NCI-H1105 treated with DMSO at 0.1 percent for 48 hours (cell line): ENCODE measurements around the gene ORC6.

ENCODE experiments used
- DNase-seq: peaks from one replicate; lab custom pipeline; 2025; lab: John Stamatoyannopoulos, UW

Gene ORC6

DNA sequence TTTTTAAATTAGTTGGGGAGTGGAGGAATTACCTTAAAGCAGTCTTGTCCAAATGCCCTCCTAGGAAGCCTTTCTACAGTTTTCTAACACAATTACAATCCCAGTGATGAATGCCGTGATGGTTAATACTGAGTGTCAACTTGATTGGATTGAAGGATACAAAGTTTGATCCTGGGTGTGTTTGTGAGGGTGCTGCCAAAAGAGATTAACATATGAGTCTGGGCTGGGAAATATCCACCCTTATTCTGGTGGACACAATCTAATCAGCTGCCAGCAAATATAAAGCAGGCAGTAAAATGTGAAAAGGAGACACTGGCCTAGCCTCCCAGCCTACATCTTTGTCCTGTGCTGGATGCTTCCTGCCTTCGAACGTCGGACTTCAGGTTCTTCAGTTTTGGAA is 12.2 kb downstream of the ORC6 start:
- no peak for DNase-seq

DNA sequence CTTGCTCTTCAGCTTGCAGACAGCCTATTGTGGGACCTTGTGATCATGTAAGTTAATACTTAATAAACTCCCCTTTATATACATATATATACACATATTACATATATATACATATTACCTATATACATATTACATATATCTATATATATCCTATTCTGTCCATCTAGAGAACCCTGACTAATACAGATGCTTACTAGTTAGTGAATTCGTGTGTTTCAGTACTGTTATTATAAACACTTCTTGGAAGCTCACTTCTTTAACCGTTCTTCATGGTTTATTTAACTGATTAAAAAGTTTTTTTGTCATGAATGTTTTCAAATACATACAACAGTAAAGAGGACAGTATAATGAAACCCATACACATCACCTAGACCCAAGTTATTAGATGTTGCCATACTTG is 12.6 kb downstream of the ORC6 start:
- no peak for DNase-seq

DNA sequence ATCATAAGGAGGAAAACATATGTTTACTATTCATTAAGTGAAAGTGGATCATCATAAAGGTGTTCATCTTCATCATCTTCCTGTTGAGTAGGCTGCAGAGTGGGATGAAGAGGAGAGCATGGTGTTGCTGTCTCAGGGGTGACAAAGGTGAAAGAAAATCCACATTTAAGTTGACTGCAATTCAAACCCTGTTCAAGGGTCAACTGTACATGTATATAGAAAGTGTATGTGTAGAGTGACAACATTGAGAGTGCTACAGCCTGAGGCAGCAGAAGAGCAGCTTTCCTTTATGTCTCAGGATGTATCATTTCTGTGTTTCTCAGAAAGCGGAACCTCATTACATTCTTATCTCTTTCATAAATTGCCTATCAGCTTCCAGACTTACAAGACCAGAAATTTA is 17.2 kb downstream of the ORC6 start:
- DNase-seq, result no peak

DNA sequence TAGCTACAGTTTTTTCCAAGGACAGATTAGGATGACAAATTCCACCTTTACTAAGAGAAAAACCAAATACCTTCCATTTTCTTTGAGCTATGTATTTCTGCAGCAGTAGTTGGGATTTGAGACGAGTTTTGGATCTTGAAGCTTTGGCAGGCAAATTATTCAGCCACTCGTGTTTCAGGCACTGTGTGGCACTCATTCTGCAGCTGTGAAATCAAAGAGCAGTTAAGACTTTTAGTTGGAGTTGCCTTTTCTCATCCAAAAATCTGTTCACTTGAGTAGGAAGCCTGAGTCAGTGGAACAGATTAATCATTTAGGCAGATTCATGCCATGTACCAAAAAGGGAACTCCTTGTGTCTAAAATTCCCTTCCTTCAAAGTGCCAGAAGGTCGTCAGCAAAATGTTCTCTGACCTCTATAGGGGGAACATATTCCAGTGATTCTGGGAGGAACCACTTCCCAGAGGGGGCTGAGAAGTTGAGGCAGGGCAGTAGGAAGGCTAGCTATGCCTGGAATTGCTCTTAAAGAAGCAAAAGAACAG is 20.1 kb downstream of the ORC6 start:
- DNase-seq, result no peak

DNA sequence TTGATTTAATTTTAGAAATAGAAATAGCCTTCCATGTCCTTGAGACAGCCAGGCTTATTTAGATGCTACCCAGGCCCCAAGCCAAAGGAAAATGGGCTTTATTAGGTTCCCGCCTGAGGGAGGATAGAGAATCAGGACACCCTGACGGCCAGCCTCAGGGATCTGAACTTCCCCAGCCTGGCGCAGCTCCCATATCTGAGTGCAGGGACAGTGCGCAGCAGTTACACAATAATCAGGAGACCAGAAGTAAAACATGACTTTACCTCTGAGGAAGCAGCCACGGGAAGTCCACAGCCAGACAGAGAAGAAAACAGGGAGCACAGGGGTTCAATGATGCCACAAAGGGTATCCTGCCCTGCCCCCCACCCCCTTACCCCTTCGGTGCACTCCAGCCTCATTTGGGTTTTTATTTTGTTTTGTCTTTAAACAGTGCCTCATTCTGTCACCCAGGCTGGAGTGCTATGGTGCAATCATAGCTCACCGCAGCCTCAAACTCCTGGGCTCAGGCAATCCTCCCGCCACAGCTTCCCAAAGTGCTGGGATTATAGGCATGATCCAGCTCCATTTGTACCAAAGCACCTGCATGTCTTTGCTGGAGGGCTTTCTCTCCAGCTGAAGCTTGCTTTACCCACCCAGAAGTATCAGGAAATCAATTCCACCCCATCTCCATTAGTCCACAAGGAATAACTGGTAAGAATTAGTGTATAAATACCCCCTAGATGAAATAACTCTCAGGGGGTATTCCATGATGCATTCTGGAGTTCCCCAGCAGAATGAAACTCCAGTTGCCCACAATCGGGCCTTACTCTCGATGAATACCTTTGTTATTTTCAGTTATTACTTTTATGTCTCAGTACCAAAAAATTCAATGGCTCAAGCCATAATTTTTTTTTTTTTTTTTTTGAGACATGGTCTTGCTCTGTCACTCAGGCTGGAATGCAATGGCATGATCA is 21.9 kb downstream of the ORC6 start:
- no peak for DNase-seq

DNA sequence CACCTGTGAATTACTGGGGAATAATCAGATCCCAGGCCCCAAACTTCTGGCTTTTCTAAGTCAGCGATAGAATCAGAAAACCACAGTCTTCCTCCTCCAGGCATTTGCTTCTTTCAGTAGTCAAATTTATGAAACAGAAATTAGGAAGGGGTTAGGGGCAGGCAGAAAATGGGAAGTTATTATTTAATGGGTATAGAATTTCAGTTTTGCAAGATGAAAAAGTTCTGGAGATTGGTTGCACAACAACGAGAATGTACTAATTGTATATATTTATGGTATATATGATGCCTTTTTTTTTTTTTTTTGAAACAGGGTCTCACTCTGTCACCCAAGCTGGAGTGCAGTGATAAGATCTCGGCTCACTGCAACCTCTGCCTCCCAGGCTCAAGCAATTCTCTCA is 23.5 kb downstream of the ORC6 start:
- DNase-seq, result no peak

DNA sequence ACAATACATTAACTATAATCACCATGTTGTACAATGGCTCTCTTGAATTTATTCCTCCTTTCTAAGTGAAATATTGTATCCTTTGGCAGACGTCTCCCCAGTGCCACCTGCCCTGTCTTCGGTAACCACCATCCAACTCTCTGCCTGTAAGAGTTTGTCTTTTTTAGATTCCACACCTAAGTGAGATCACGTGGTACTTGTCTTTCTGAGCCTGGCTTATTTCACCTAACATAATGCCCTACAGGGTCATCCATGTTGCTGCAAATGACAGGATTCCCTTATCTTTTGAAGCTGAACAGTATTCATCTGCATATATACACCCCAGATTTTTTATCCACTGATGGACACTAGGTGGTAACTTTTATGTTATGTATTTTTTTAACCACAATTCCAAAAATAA is 24.2 kb downstream of the ORC6 start:
- DNase-seq, result peak; percentile 81

DNA sequence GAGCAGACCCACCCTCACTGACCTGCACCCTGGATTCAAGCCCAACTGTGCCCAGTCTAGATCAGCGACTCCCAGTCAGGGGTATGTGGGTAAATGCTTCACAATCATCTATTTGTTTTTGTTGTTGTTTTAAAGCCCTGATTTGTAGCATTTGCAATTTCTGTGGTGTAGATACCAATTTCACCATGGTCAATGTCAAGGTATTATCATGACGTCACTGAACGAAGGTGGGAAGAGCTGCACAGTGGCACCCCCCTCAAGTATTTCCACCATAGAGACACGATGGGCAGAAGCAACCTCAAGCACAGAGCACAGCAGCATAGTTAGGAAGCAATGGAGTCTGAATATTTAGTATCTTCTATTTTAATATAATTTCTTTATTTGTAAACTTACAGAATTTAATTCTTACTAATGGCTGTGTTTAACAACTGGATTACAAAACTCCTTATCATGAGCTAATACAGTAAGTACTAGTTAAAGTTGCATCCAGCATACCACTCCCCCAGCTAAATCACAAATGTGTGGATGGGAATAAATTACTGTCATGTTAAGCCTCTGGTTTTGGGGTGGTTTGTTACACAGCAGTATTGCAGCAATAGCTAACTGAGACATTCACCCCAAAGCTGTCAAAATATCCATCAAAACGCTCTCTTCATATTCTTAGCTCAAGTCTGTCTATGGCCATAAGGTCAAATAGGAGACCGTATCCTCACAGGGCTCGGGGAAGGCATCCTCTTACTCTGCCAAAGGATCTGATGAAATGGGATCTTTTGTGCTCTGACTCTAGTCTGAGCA is 25.5 kb downstream of the ORC6 start:
- DNase-seq, result no peak

DNA sequence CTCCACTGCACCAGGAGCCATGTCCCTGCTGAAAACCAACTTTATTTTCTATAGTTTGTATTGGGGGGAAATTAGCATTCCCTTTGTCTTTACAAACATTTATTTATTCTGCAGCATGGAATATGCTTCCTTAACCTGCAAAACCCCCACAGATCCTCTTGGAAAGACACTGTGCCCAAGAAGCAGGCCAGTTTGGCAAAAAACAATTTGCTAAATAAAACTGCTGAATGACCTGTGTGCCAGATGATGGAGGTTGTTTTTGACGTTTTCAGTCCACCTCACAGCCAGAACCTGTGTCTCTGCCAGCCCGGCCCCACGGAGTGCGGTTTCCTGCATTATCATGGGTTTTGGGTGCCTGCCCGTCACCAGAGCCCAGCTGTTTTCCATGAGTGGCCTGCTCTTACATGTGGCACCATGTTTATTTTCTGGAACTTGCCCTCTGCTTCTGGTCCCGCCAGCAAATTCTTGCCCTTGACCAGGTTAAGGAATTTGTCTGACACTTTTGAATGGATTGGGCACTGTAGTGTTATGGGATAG is 26.4 kb downstream of the ORC6 start:
- no peak for DNase-seq

DNA sequence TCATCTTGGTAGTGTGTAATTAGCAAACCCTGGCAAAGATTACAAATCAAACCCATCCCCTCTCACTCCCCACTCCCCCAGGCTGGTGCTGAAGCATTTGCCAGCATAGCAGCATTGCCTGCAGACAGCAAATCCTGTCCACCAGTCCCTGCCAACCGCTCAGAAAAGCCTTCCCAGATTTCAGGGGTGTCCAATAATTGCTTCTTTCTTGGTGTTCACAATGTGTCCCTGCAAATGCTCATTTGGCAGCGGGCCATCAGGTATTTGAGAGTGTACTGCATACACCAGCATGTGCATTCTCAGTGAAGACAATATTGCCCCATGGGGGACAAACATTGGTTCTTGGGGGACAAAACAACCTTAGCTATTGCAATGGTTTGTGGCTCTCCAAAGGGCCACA is 28.2 kb downstream of the ORC6 start:
- DNase-seq, result no peak

DNA sequence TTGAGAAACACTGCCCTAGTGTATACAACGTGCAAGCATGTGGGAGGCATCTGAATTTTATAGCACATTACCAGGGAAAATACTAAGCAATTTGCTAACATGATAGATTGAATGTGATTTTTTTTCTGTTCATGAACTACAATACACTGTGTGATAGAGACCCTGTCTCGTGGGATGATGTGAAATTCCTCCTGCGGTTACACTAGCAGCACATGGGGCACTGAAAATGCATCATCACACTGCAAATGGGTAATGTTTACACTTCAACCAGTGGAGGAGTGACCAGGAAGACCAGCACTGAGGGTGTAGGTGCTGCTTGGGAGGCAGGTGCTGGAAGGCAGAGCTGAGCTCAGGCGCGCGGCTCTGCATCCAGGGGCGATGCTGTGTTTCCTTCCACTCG is 28.8 kb downstream of the ORC6 start:
- DNase-seq, result no peak

DNA sequence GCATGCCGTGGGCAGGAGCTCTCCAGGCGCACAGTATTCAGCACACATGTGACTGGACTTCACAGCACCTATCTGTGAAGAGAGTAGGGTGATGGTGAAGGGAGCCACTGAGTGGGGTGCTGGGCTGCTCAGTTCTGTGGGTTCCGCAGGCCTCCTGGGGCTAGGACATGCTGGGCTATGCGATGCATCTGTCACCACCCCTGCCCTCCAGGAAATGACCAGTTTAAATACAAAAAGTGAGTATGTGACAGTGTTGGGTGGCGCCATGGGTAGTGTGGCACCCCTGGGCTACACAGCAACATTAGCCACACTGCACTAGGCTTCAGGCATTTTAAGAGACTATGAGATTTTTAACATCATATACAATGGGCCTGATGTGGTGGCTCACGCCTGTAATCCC is 30.1 kb downstream of the ORC6 start:
- DNase-seq, result no peak

DNA sequence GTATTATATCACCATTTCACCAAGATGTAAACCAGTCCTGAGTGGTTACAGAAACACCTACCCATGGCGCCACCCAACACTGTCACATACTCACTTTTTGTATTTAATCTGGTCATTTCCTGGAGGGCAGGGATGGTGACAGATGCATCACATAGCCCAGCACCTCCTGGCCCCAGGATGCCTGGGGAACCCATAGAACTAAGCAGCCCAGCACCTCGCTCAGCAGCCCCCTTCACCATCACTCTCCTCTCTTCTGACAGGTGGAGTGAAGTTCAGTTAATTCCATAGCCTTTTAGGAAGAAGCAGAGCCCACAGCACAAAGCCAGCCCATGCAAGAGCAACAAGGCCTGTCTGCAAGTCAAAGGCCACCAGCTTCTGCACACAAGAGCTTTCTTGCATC is 31.2 kb downstream of the ORC6 start:
- DNase-seq, result no peak

DNA sequence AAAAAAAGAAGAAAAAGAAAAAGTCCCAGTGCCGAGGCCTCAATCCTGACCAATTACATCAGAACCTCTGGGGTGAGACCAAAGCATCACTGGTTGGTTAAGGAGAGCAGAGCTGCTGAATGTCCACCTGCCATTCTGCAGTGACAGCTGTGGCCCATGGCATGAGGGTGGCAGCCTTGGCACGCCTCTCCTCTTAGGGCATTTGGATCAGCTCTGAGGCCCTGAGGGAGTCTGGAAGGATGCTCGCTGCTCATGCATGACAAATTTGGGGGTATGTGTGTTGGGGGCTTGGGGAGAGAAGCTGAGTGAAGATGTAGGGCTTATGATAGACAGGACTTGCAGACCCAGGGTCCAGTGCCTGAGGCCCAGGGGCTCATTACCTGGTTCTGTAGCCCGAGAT is 32.4 kb downstream of the ORC6 start:
- DNase-seq, result no peak

DNA sequence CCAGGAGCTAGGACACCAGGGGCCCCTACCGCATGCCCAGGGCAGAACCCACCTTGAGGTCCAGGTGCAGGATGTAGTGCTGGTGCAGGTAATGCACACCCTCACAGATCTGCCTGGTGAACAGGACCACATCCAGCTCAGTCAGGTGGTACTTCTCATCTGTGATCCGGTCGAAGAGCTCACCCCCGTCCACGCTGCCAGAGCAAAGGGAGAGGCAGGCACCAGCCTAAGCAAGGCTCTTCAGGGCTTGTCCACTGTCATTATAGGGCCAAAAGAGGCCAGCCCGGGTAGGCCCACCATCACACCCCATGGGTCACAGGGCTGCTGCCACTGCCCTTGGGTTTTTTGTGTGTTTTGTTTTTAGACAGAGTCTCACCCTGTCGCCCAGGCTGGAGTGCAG is 37.7 kb downstream of the ORC6 start:
- no peak for DNase-seq

DNA sequence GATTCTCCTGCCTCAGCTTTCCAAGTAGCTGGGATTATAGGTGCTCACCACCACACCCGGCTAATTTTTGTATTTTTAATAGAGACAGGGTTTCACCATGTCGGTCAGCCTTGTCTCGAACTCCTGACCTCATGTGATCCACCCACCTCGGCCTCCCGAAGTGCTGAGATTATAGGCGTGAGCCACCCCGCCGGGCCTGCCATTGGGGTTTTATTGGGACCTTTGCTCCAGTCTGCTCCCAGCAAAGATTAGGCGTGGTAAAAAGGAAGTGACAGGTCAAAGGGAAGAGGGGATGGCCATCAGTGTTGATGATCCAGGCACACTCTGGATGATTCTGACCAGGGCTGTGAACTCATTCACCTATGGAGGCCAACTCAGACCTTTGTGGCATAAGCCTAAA is 38.2 kb downstream of the ORC6 start:
- DNase-seq, result no peak

DNA sequence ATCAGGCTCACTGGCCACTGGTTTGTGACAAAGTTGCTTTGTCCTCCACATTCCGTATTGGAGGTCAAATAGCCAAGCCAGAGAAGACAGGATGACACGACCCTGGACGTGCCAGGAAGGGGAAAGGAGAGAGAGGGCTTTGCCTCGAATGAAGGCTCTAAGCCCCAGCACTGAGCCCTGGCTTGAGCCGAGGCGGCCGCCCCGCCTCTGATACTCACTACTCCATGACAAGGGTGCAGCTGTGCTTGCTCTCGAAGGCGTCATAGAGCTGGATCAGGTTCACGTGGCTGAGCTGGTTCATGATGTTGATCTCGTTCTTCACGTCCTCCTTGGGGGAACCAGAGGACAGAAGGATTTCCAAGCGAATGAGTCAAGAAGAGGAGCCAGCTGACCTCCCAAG is 39.3 kb downstream of the ORC6 start:
- DNase-seq, result no peak

DNA sequence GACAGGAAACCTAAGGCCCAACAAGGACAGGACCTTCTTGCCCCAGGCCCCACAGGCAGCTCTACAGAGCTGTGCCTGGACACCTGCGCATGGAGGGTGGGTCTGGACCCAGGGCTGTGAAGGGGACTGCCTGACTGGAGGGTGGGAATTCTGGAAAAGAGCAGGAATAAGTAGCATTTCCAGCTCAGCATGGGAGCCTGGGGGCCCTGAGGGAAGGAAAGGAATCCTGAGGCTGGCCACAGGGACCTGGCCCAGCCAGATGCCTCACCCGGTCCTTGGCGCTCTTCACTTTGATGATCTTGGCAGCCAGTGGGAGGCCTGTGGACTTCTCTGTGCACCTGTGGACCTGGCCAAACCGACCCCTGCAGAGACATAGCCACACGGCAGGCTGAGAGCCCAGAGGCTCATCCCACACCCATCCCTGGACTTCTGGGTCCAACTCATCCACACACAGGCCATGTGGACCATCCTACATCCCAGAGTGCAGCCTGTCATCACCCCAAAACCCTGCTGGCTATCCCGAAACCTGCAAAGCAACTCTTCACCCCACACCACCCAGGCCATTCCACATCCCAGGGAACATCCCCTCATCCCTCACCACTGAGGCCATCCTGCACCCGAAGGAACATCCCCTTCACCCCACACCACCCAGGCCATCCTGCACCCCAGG is 40.0 kb downstream of the ORC6 start:
- DNase-seq, result no peak

DNA sequence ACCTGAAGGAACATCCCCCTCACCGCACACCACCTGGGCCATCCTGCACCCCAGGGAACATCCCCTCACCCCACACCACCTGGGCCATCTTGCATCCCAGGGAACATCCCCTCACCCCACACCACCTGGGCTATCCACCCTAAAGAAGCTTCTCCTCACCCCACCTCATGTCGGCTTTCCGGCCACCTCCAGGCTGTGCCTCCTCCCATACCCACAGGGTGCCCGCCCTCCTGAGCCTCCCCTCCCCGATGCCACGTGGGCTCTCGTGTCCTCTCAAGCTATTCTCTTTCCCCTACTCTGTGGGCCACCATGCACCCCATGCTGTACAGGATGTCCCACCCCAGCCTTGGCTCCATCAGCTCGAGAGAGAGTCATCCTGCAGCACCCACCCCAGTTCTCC is 40.7 kb downstream of the ORC6 start:
- no peak for DNase-seq

DNA sequence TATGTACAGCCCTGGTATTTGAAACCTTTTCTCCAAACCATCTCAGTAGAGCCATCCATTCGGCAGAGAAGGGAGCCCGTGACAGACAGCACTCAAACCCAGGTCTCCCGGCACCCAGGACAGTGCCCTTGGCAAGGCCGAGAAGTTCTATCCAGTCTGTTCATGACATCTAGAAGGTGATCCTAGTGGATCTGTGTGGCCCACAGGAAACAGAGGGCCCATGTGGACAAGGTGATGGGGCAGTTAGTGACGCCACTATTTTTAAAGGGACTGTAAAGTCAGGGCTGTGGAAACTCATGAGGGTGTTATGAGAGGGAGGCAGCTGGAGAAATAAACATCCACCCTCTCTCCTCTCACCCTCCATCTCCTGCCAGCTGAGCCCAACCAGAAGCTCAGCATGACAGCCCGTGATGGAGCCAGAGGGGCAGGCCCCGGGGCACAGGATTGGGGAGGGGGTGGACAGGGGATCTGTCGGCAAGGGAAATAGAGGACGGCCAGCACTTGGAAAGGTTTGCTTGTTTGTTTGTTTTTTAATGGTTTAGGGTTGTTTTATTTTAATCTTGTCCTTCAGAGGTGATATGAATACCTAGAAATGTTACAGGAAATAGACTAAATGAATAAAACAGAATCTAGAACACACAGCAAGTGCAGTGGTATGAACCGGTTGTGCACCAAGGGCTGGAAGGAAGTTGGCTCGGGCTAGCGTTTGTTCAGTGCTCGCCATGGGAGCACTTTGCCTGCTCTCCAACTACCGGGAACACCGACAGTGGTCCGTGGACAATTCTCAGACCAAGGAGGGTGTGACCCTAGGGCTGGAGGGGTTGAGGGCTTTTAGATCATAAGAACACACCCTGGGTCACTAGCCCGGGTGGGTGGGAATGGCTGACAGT is 41.6 kb downstream of the ORC6 start:
- DNase-seq, result no peak
